GM21360 (cell line): ENCODE data around the gene CALY.
"Not testable (repeated sequence)": the region's sequence is repeated elsewhere in the genome, so short reads cannot be mapped to it uniquely, and the experiment has no call there.

Experiments
- ATAC-seq: cut with Tn5 transposase; IDR thresholded peaks from one replicate; pipeline ENCODE4 v1.9.1; 2021; ENCODE audit warnings: mild to moderate bottlenecking, moderate library complexity; ENCODE audit not compliant: unreplicated experiment

Gene CALY

GRCh38 chr10:133332936-133333699 is 3.6 kb downstream of the CALY start:
- ATAC-seq, result no peak

- ATAC-seq, result peak; percentile 83
Measured at GRCh38 chr10:133329491-133330202, 7.0 kb downstream of the CALY start.

GRCh38 chr10:133328358-133329343 is 8.0 kb downstream of the CALY start:
- no peak for ATAC-seq

GRCh38 chr10:133327651-133328357 is 8.9 kb downstream of the CALY start:
- no peak for ATAC-seq

- ATAC-seq, result no peak
Measured at GRCh38 chr10:133326745-133327650, 9.7 kb downstream of the CALY start.

- ATAC-seq, result no peak
Measured at GRCh38 chr10:133326223-133326551, 10.5 kb downstream of the CALY start.

- ATAC-seq, result no peak
Measured at GRCh38 chr10:133325440-133326222, 11.1 kb downstream of the CALY start.

GRCh38 chr10:133324857-133325260 is 11.8 kb downstream of the CALY start:
- ATAC-seq, result no peak

GRCh38 chr10:133324198-133324792 is 12.4 kb downstream of the CALY start:
- ATAC-seq, result no peak

- not testable (repeated sequence) for ATAC-seq
Measured at GRCh38 chr10:133322064-133322709, 14.5 kb downstream of the CALY start.

- not testable (repeated sequence) for ATAC-seq
Measured at GRCh38 chr10:133320852-133321422, 15.8 kb downstream of the CALY start.

- peak; percentile 85 for ATAC-seq
Measured at GRCh38 chr10:133318494-133319127, 18.1 kb downstream of the CALY start.

- ATAC-seq, result no peak
Measured at GRCh38 chr10:133316732-133317131, 20.0 kb downstream of the CALY start.

GRCh38 chr10:133316266-133316665 is 20.4 kb downstream of the CALY start:
- ATAC-seq, result no peak

GRCh38 chr10:133315847-133316246 is 20.8 kb downstream of the CALY start:
- ATAC-seq, result no peak

GRCh38 chr10:133314911-133315310 is 21.8 kb downstream of the CALY start:
- no peak for ATAC-seq

GRCh38 chr10:133313192-133313591 is 23.5 kb downstream of the CALY start:
- no peak for ATAC-seq
